A204.1 (cell line): ENCODE measurements around the gene SYNE1.

ENCODE experiments used
- FAIRE-seq: peaks from 2 replicates; lab custom pipeline; 2012; peaks lifted over from hg19 to GRCh38; lab: Jason Lieb, UNC

SYNE1 gene

GRCh38 chr6:152313542-152314482 is 323.4 kb downstream of the SYNE1 start:
- FAIRE-seq = no peak

DNA sequence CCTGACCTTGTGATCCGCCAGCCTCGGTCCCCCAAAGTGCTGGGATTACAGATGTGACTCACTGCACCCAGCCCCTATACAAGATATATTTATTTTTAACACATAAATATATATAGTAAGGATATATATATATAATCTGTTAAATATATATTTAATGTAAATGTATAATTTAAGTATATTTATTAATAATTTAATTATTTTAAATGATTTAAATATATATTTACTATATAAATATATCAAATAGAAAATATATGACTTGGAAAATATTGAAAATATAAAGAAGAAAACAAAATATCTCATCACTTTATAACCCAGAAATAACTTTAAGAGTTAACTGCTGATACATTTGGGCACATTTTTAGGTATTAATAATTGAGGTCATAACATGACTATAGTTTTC is 324.7 kb downstream of the SYNE1 start:
- peak; percentile 91 for FAIRE-seq

DNA sequence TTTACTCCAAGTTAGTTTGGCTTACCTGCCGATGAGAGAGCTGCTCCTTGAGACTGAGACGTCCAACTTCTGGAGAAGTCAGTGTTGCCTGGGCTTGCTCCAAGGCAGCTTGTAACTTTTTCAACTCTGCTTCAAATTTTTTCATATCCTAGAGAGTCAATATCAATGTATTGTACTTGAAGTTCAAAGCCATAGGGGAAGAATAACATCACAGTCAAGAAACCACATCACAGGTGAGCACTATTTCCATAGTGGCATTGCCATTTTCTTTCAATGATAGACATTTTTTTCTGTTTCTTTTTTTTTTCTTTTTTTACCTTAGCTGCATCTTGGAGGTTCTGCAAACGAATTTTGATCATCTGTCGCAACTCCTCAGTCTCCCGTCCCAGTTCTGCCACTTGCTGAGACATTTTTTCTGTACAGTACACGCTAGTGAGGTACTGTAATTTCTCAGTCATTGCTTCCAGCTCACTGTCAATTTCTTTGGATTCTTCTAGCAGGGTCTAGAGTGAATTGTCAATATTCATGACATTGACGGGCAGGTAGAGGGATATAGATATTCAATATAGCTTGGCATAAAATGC is 326.7 kb downstream of the SYNE1 start:
- no peak for FAIRE-seq

DNA sequence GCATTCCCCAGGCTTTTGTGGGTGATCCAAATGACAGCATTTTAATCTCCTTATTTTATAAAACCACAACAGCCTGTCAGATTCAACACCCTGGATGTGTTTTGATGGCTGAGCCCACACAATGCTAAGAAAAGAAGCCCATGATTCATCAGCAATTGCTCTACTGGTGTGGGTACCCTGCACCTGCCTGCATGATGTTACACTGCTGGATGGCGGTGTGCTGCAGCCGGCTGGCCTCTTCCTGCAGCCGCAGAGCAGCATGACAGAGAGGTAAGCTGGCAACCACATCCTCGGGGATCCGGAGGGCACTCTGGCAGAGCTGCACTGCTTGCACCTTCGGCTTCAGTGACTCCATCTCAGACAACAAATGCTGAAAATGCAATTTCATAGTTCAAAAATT is 327.5 kb downstream of the SYNE1 start:
- no peak for FAIRE-seq

DNA sequence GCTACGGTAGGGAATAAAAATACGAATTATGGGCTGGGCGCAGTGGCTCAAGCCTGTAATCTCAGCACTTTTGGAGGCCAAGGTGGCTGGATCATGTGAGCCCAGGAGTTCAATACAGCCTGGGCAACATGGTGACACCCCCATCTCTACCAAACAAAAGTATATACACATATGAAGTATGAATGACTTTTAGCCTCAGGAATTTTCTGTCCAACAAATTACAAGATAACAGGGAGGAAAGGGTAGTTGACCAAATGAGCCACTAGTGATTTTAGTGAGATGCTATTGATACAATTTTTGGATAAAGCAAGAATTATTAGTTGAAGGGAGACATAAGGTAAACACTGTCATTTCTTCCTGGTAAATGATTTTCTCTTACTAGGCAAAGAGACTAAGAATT is 328.2 kb downstream of the SYNE1 start:
- FAIRE-seq = no peak

GRCh38 chr6:152308306-152308705 is 328.9 kb downstream of the SYNE1 start:
- FAIRE-seq = no peak

GRCh38 chr6:152305672-152306071 is 331.5 kb downstream of the SYNE1 start:
- FAIRE-seq = no peak

DNA sequence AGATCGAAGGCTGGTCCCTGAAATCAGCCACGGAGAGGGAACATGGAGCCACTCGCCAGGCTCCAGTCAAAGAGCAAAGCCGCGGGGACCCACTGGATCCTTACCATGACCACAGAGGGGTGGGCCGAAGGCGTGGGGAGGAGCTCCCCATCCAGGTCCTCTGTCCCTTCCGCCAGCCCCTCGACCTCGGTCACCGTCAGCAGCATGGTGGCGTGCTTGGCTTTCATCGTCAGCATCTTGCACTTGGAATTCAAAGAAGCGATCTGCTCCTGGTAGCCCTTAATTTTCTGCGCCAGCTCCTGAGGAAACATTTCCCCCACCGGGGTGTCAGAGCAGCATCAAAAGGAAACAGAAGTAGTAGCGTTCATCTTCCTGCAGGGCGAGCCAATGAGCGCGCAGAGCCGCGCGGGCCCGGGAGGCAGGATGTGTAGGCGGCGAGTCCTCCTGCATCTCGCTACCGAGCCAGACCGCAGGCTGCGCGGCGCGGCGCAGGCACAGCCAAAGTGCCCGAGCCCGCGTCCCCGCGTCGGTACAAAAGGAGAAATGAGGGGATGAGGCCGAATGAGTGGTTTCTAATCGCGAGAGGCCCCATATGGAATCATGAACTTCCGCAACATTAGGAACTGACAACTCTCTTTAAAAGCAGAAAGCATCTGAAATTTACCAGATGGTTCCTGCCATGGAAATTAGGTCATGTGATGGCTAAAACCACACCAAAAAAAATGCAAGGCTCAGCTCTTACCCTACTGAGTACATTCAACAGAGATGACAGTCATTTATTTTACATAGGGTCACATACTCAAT is 335.2 kb downstream of the SYNE1 start:
- no peak for FAIRE-seq

- no peak for FAIRE-seq
Measured at GRCh38 chr6:152301021-152301764, 336.0 kb downstream of the SYNE1 start.

DNA sequence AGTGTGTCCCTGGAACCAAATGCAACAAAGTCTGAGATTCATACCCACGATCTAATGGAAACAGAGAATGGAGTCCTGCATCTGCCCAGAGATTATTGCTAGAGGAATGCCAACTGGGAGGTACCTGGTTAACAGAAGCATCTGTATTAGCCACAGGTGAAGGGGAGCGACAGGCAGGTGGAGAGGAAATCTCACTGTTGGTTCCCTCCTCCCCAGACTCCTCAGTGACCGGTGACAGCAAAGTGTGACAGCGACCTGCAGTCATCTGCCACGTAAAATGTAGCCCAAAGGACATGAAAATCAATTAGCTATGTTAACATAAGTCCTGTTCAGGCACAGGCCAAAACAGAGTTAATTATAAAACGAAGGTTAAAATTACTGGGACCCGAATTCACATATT is 336.6 kb downstream of the SYNE1 start:
- FAIRE-seq = no peak

GRCh38 chr6:152298848-152299735 is 338.1 kb downstream of the SYNE1 start:
- no peak for FAIRE-seq

GRCh38 chr6:152298055-152298647 is 339.0 kb downstream of the SYNE1 start:
- FAIRE-seq = no peak

GRCh38 chr6:152296648-152297376 is 340.4 kb downstream of the SYNE1 start:
- no peak for FAIRE-seq

DNA sequence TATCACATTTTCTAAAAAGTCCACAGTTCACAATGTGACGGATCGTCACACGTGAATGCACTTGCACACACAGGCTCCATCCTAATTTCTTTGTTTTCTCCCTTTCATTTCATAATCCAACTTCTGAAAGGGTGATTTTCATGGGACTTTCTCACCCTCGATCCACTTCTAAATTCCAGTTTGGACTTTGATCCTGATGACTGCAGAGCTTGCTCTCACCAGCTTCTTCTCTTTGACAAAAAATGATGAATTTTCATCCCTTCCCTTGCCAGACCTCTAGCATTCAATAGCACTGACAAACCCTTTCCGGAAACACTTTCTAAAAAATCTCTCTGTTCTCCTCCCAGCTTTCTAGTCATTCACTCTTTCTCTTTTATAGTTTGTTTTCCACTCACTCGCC is 341.2 kb downstream of the SYNE1 start:
- no peak for FAIRE-seq

- no peak for FAIRE-seq
Measured at GRCh38 chr6:152295346-152295745, 341.8 kb downstream of the SYNE1 start.

DNA sequence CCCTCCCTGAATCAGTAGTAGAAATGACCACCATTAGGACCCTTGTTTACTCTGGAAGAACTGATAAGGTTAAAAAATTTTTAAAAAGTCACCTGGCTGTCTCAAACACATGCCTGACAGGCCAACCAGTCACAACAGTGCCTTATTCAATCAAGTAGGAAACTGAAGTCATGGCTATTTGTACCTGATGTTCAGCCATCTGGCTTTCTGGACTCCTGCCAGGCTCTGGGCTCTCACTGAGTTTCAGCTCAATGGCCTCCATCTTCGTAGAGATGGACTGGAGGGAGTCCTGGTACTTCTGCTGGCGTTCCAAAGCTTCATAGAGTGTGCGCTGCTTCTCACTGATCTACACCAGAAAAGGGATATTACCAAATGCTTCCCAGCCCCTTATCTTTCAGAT is 343.8 kb downstream of the SYNE1 start:
- FAIRE-seq = no peak

- no peak for FAIRE-seq
Measured at GRCh38 chr6:152292555-152292954, 344.6 kb downstream of the SYNE1 start.

GRCh38 chr6:152290693-152291092 is 346.5 kb downstream of the SYNE1 start:
- no peak for FAIRE-seq

- no peak for FAIRE-seq
Measured at GRCh38 chr6:152277826-152278329, 359.3 kb downstream of the SYNE1 start.

- no peak for FAIRE-seq
Measured at GRCh38 chr6:152273638-152274037, 363.5 kb downstream of the SYNE1 start.
